ENCODE measurements around the gene KCNF1.

Gene KCNF1

DNA sequence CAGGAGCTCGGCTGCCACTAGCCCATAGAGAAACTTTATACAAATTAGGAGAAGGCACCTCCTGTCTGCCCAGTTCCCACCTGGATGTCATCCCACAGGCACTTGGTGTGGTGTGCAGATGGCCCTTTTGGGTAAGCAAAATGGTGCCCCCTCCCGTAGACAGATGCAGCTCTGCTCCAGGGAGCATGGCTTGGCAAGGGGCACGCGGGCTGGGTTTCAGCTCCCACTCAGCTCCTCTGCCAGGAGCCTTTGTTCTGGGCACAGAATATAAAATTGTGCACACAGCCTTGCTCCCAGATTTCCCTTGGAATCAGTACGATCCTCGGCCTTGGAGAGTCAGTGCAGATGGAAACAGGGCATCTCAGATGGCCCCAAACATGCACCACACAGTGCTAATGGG is 20.3 kb upstream of the KCNF1 start:
- 93 to 95% methylated on average over 6 of the region's 6 CpGs for WGBS, 2 experiments
- Histone ChIP-seq H3K9me3 (ENCODE audit: control insufficient read depth, low read length) (no peaks in the 10 kb centered on the region), H3K4me1 (ENCODE audit: control insufficient read depth, insufficient read depth, low read length) (peaks cover 6% of the 10 kb centered on the region), H3K27ac (ENCODE audit: insufficient read depth, low read depth, low read length, poor library complexity, severe bottlenecking) (no peak overlapping the region), H3K36me3 (ENCODE audit: control insufficient read depth, insufficient read depth, low read length) (no peaks in the 10 kb centered on the region), H3K27me3 (ENCODE audit: control insufficient read depth, insufficient read depth, low read length, poor library complexity, severe bottlenecking) (peaks cover 3% of the 10 kb centered on the region), H3K4me3 (ENCODE audit: insufficient read depth, low read depth, low read length) (no peak overlapping the region)

GRCh38 chr2:10891848-10892247 is 19.9 kb upstream of the KCNF1 start:
- Histone ChIP-seq H3K36me3 (ENCODE audit: control insufficient read depth, insufficient read depth, low read length) (no peaks in the 10 kb centered on the region), H3K4me1 (ENCODE audit: control insufficient read depth, insufficient read depth, low read length) (peaks cover 6% of the 10 kb centered on the region), H3K27me3 (ENCODE audit: control insufficient read depth, insufficient read depth, low read length, poor library complexity, severe bottlenecking) (peaks cover 3% of the 10 kb centered on the region), H3K27ac (ENCODE audit: insufficient read depth, low read depth, low read length, poor library complexity, severe bottlenecking) (no peak overlapping the region), H3K9me3 (ENCODE audit: control insufficient read depth, low read length) (no peaks in the 10 kb centered on the region), H3K4me3 (ENCODE audit: insufficient read depth, low read depth, low read length) (no peak overlapping the region)
- WGBS, 2 experiments: 85 to 86% methylated on average over 5 of the region's 5 CpGs

GRCh38 chr2:10892316-10892715 is 19.4 kb upstream of the KCNF1 start:
- H3K27ac ChIP-seq (ENCODE audit: insufficient read depth, low read depth, low read length, poor library complexity, severe bottlenecking): no peak overlapping the region
- H3K36me3 ChIP-seq (ENCODE audit: control insufficient read depth, insufficient read depth, low read length): no peaks in the 10 kb centered on the region
- peaks cover 3% of the 10 kb centered on the region for H3K27me3 ChIP-seq (ENCODE audit: control insufficient read depth, insufficient read depth, low read length, poor library complexity, severe bottlenecking)
- H3K4me3 ChIP-seq (ENCODE audit: insufficient read depth, low read depth, low read length): no peak overlapping the region
- no peaks in the 10 kb centered on the region for H3K9me3 ChIP-seq (ENCODE audit: control insufficient read depth, low read length)
- H3K4me1 ChIP-seq (ENCODE audit: control insufficient read depth, insufficient read depth, low read length): peaks cover 6% of the 10 kb centered on the region

DNA sequence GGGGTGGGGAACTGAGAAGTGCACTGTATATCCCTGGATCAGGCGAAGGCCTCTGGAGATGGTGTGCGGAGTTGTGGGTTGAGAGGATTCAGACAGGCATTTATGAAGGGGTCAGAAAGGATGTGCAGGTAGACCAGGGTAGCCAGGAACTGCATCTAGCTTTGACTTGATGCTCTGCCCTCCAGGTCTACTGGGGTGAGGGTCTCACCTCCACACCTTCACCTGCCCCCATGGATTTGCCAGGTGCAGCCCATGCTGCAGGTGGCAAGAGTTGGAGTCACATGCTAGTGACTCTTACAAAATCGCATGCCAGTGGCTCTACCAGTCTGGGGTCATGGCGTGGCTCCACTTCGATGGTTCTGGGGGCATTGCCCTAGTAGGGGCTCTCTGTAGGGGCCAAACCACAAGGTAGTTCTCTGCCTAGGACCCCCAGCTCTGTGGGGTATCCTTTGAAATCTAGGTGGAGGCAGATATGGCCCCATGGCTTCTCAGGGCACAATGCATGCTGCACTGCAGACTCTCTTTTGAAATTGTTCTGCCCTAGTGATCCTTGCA is 18.9 kb upstream of the KCNF1 start:
- Histone ChIP-seq H3K4me1 (ENCODE audit: control insufficient read depth, insufficient read depth, low read length) (peaks cover 6% of the 10 kb centered on the region), H3K4me3 (ENCODE audit: insufficient read depth, low read depth, low read length) (no peak overlapping the region), H3K27ac (ENCODE audit: insufficient read depth, low read depth, low read length, poor library complexity, severe bottlenecking) (no peak overlapping the region), H3K9me3 (ENCODE audit: control insufficient read depth, low read length) (no peaks in the 10 kb centered on the region), H3K36me3 (ENCODE audit: control insufficient read depth, insufficient read depth, low read length) (no peaks in the 10 kb centered on the region), H3K27me3 (ENCODE audit: control insufficient read depth, insufficient read depth, low read length, poor library complexity, severe bottlenecking) (peaks cover 3% of the 10 kb centered on the region)
- WGBS, 2 experiments: 75% methylated on average over 5 of the region's 5 CpGs

GRCh38 chr2:10894264-10894935 is 17.3 kb upstream of the KCNF1 start:
- H3K4me3 ChIP-seq (ENCODE audit: insufficient read depth, low read depth, low read length): no peak overlapping the region
- H3K4me1 ChIP-seq (ENCODE audit: control insufficient read depth, insufficient read depth, low read length): peaks cover 6% of the 10 kb centered on the region
- peaks cover 3% of the 10 kb centered on the region for H3K27me3 ChIP-seq (ENCODE audit: control insufficient read depth, insufficient read depth, low read length, poor library complexity, severe bottlenecking)
- WGBS, 2 experiments: 67% methylated on average over 4 of the region's 4 CpGs
- H3K36me3 ChIP-seq (ENCODE audit: control insufficient read depth, insufficient read depth, low read length): no peaks in the 10 kb centered on the region
- no peaks in the 10 kb centered on the region for H3K9me3 ChIP-seq (ENCODE audit: control insufficient read depth, low read length)
- no peak overlapping the region for H3K27ac ChIP-seq (ENCODE audit: insufficient read depth, low read depth, low read length, poor library complexity, severe bottlenecking)

- Histone ChIP-seq H3K9me3 (ENCODE audit: control insufficient read depth, low read length) (no peaks in the 10 kb centered on the region), H3K4me3 (ENCODE audit: insufficient read depth, low read depth, low read length) (no peak overlapping the region)
- 95 to 97% methylated on average over 2 of the region's 2 CpGs for WGBS, 2 experiments
These were observed 16.5 kb upstream of the KCNF1 start for GRCh38 chr2:10895231-10895630.

GRCh38 chr2:10897956-10898355 is 13.8 kb upstream of the KCNF1 start:
- Histone ChIP-seq H3K27me3 (ENCODE audit: control insufficient read depth, insufficient read depth, low read length, poor library complexity, severe bottlenecking) (no peaks in the 10 kb centered on the region), H3K36me3 (ENCODE audit: control insufficient read depth, insufficient read depth, low read length) (no peaks in the 10 kb centered on the region), H3K9me3 (ENCODE audit: control insufficient read depth, low read length) (no peaks in the 10 kb centered on the region), H3K27ac (ENCODE audit: insufficient read depth, low read depth, low read length, poor library complexity, severe bottlenecking) (no peak overlapping the region), H3K4me3 (ENCODE audit: insufficient read depth, low read depth, low read length) (no peak overlapping the region), H3K4me1 (ENCODE audit: control insufficient read depth, insufficient read depth, low read length) (peaks cover 6% of the 10 kb centered on the region)
- 94 to 97% methylated on average over 4 of the region's 4 CpGs for WGBS, 2 experiments

More at GRCh38 chr2:10895231-10895630, 16.5 kb upstream of the KCNF1 start:
- peaks cover 6% of the 10 kb centered on the region for H3K4me1 ChIP-seq (ENCODE audit: control insufficient read depth, insufficient read depth, low read length)
- H3K27me3 ChIP-seq (ENCODE audit: control insufficient read depth, insufficient read depth, low read length, poor library complexity, severe bottlenecking): peaks cover 3% of the 10 kb centered on the region
- H3K36me3 ChIP-seq (ENCODE audit: control insufficient read depth, insufficient read depth, low read length): no peaks in the 10 kb centered on the region
- no peak overlapping the region for H3K27ac ChIP-seq (ENCODE audit: insufficient read depth, low read depth, low read length, poor library complexity, severe bottlenecking)

- no peaks in the 10 kb centered on the region for H3K36me3 ChIP-seq (ENCODE audit: control insufficient read depth, insufficient read depth, low read length)
- no peak overlapping the region for H3K4me3 ChIP-seq (ENCODE audit: insufficient read depth, low read depth, low read length)
- no peaks in the 10 kb centered on the region for H3K4me1 ChIP-seq (ENCODE audit: control insufficient read depth, insufficient read depth, low read length)
- H3K27me3 ChIP-seq (ENCODE audit: control insufficient read depth, insufficient read depth, low read length, poor library complexity, severe bottlenecking): no peaks in the 10 kb centered on the region
- 92 to 94% methylated on average over 9 of the region's 10 CpGs for WGBS, 2 experiments
- H3K9me3 ChIP-seq (ENCODE audit: control insufficient read depth, low read length): no peaks in the 10 kb centered on the region
- H3K27ac ChIP-seq (ENCODE audit: insufficient read depth, low read depth, low read length, poor library complexity, severe bottlenecking): no peak overlapping the region
These were observed 11.3 kb upstream of the KCNF1 start for GRCh38 chr2:10900216-10901109.

DNA sequence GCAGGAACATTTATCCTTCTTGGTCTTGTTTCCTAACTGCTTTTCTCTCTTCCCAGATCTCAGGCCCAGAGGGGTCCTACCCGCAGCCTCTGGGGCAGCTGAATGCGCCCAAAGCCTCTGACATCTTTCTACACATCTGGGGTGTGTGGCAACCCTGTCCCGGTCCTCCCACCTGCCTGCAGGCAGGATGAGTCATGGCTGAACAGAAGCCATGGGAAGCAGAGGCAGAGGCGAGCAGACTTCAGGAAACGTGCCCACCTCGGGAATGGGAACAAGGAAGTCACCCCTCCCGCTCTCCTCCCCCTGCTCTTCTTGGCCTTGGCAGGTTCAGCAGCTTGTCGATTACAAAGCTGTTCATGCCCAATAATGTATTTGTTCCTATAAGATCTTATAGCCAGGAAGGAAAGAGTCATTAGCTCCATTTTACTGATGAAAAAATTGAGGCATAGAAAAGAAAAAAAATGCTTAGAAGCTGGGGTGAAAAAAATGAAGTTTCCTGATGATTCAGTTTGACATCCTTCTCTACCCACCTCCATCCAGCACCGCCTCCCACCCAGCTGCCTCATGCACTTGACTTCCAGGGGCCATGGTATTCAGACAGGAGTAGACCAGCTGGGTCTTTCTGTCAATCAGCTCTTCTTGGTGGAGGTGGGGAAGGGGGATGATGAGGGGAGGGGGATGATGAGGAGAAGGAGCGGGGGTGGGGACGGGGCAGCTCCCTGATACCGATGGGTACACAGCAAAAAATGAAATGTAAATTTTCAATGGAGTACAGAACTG is 10.4 kb upstream of the KCNF1 start:
- H3K4me3 ChIP-seq (ENCODE audit: insufficient read depth, low read depth, low read length): no peak overlapping the region
- H3K36me3 ChIP-seq (ENCODE audit: control insufficient read depth, insufficient read depth, low read length): no peaks in the 10 kb centered on the region
- 81 to 84% methylated on average over 8 to 12 of the region's 12 CpGs for WGBS, 2 experiments
- no peaks in the 10 kb centered on the region for H3K9me3 ChIP-seq (ENCODE audit: control insufficient read depth, low read length)
- H3K27me3 ChIP-seq (ENCODE audit: control insufficient read depth, insufficient read depth, low read length, poor library complexity, severe bottlenecking): no peaks in the 10 kb centered on the region
- no peak overlapping the region for H3K27ac ChIP-seq (ENCODE audit: insufficient read depth, low read depth, low read length, poor library complexity, severe bottlenecking)
- H3K4me1 ChIP-seq (ENCODE audit: control insufficient read depth, insufficient read depth, low read length): no peaks in the 10 kb centered on the region

- H3K9me3 ChIP-seq (ENCODE audit: control insufficient read depth, low read length): no peaks in the 10 kb centered on the region
- no peaks in the 10 kb centered on the region for H3K27me3 ChIP-seq (ENCODE audit: control insufficient read depth, insufficient read depth, low read length, poor library complexity, severe bottlenecking)
- H3K4me1 ChIP-seq (ENCODE audit: control insufficient read depth, insufficient read depth, low read length): peaks cover 2% of the 10 kb centered on the region
- 95 to 96% methylated on average over 1 of the region's 2 CpGs for WGBS, 2 experiments
- no peak overlapping the region for H3K27ac ChIP-seq (ENCODE audit: insufficient read depth, low read depth, low read length, poor library complexity, severe bottlenecking)
- H3K36me3 ChIP-seq (ENCODE audit: control insufficient read depth, insufficient read depth, low read length): no peaks in the 10 kb centered on the region
- no peak overlapping the region for H3K4me3 ChIP-seq (ENCODE audit: insufficient read depth, low read depth, low read length)
These were observed 7.9 kb upstream of the KCNF1 start for GRCh38 chr2:10903861-10904210.

Data from ectodermal cell (in vitro differentiated cells).